Measurements from ENCODE around the gene PDLIM1.

The PDLIM1 gene

DNA sequence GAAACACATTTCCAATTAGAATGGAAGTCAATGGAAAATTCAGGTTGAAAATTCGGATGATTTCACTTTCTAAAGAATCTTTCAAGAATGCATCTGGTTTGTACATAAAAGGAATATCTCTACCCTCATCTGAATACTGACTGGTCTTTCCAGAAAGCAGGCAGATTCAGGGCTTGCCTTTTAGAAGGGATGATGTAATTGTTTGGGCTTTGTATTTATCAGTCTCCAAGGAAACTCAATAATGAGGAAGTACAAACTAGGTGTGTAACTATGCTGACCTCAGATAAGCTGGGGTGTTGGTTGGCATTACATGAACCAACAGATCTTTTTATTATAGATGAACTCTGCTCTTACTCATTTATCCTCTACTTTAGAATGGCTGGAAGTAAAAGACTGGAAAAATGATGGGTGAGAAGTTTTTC, 24.1 kb downstream of the PDLIM1 start:
- CTCF ChIA-PET, result interaction anchor here (3.9 kb wide), 1 partner anchor 20 kb away, joined by 11 read pairs; no protein-coding TSS in a partner anchor
- peak; percentile 85 for DNase-seq (ENCODE audit: low read depth, low spot score)
- POLR2A ChIA-PET, result interaction anchor here (1.2 kb wide), 1 partner anchor 37 kb away, joined by 3 read pairs; no protein-coding TSS in a partner anchor

DNA sequence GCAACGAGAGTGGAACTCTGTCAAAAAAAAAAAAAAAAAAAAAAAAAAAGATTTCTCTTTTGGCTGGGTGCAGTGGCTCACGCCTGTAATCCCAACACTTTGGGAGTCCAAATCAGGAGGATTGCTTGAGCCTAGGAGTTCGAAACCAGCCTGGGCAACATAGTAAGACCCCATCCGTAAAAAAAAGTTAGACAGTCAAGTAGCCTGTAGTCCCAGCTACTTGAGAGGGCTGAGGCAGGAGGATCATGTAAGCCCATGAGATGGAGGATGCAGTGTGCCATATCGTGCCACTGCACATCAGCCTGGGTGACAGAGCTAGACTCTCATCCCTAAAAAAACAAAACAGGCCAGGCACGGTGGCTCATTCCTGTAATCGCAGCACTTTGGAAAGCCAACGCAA, 25.2 kb downstream of the PDLIM1 start:
- CTCF ChIA-PET, result interaction anchor here (0.6 to 2.5 kb wide), 4 partner anchors 19 to 97 kb away, joined by 3 to 18 read pairs (median 4); no protein-coding TSS in a partner anchor
- H3K4me3 ChIP-seq (ENCODE audit: low read depth, low read length), result no peak overlapping the region
- POLR2A ChIA-PET, result no interaction called here
- DNase-seq (ENCODE audit: low read depth, low spot score), result no peak
- TF ChIP-seq CTCF (IDR thresholded peaks at IDR 0.05; ENCODE audit: insufficient read depth, low read length, missing control alignments), result no peak

More for the DNA sequence above, 24.1 kb downstream of the PDLIM1 start:
- H3K4me3 ChIP-seq (ENCODE audit: low read depth, low read length), result no peak overlapping the region
- no peak for TF ChIP-seq CTCF (IDR thresholded peaks at IDR 0.05; ENCODE audit: insufficient read depth, low read length, missing control alignments)

GRCh38 chr10:95264227-95265051, 26.4 kb downstream of the PDLIM1 start:
- ChIA-PET POLR2A (no interaction called here), CTCF (interaction anchor here (1.2 to 2.5 kb wide), 4 partner anchors 10 to 21 kb away, joined by 3 to 18 read pairs (median 4); no protein-coding TSS in a partner anchor)
- no peak for TF ChIP-seq CTCF (IDR thresholded peaks at IDR 0.05; ENCODE audit: insufficient read depth, low read length, missing control alignments)
- H3K4me3 ChIP-seq (ENCODE audit: low read depth, low read length), result no peak overlapping the region
- no peak for DNase-seq (ENCODE audit: low read depth, low spot score)

DNA sequence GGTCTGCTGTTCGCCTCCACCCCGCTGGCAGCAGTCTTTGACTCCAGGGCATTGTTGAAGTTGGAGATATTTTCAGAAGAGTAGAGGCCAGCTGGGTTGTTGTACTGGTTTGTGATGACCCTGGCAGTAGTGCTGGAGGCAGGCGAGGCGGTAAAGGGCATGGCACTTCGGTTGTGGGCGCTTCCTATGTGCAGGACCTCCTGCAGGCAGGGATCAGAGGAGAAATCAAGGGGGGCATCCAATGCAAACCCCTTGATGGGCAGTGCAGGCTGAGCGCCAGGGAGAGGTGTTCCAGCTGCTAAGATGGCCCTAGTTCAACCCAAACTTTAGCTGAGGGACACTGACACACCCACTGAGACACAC, 27.0 kb downstream of the PDLIM1 start:
- DNase-seq (ENCODE audit: low read depth, low spot score), result no peak
- H3K4me3 ChIP-seq (ENCODE audit: low read depth, low read length), result no peak overlapping the region
- ChIA-PET CTCF (interaction anchor here (1.2 to 2.5 kb wide), 3 partner anchors 10 to 17 kb away, joined by 3 to 18 read pairs (median 4); no protein-coding TSS in a partner anchor), POLR2A (no interaction called here)
- TF ChIP-seq CTCF (IDR thresholded peaks at IDR 0.05; ENCODE audit: insufficient read depth, low read length, missing control alignments), result no peak

DNA sequence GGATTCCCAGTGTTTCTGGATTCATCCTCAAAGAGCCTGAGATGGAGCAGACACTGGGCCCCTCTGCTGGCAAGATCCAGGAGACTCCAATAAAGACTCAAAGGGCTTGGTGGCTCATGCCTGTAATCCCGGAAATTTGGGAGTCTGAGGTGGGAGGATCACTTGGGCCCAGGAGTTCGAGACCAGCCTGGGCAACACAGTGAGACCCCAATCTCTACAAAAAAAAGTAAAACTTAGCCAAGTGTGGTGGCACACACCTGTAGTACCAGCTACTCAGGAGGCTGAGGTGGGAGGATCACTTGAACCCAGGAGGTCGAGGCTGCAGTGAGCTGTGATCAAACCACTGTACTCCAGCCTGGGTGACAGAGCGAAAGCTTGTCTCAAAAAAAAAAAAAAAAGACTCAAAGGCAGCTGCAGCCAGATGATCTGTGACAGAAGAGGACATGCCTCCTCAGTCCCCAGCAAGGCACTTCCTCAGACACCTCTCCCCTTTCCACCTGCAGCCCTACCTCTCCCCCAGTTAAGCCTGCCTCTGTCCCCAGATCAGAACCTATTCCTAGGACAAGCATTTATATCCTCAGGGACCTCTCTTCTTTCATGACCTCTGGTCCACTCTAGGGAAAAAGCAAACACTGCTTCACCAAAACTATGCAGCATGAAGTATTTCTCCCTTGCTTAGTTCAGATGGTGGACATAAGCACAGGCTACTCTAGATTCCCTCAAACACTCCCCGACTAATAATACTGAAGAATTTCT, 27.9 kb downstream of the PDLIM1 start:
- DNase-seq (ENCODE audit: low read depth, low spot score), result no peak
- TF ChIP-seq CTCF (IDR thresholded peaks at IDR 0.05; ENCODE audit: insufficient read depth, low read length, missing control alignments), result no peak
- ChIA-PET POLR2A (no interaction called here), CTCF (interaction anchor here (1.3 to 2.2 kb wide), 2 partner anchors 11 to 20 kb away, joined by 4 read pairs; no protein-coding TSS in a partner anchor)
- no peak overlapping the region for H3K4me3 ChIP-seq (ENCODE audit: low read depth, low read length)

GRCh38 chr10:95261926-95262325, 28.9 kb downstream of the PDLIM1 start:
- ChIA-PET POLR2A (no interaction called here), CTCF (interaction anchor here (1.3 to 3.7 kb wide), 4 partner anchors 8 to 101 kb away, joined by 4 to 25 read pairs (median 6); no protein-coding TSS in a partner anchor)
- no peak for TF ChIP-seq CTCF (IDR thresholded peaks at IDR 0.05; ENCODE audit: insufficient read depth, low read length, missing control alignments)
- H3K4me3 ChIP-seq (ENCODE audit: low read depth, low read length), result no peak overlapping the region
- no peak for DNase-seq (ENCODE audit: low read depth, low spot score)

All from AG04449 (cell line).